Gastrocnemius medialis (tissue), 4 donors: ENCODE data around the gene RC3H1.

Experiments used
- POLR2A ChIP-seq, 2 donors: fragments of 450-650 bp; IDR thresholded peaks; one replicate each; pipeline ENCODE4 v1.6.1; 2017; ENCODE audit warnings: antibody characterized with exemption in 2 of 2, mild to moderate bottlenecking in 2 of 2, moderate library complexity in 2 of 2
- TF ChIP-seq, protein P1 (sequence below), 5 experiments: fragments of 450-650 bp in 3 of 5; fragments of 200-600 bp in 2 of 5; sonication (generic) in 2 of 5; IDR thresholded peaks in 4 of 5; conservative IDR thresholded peaks in 1 of 5; 1 replicate in 4 of 5; 2 replicates in 1 of 5; pipeline ENCODE4 v1.5.1; 2016 to 2019; ENCODE audit warnings: antibody characterized with exemption in 5 of 5, mild to moderate bottlenecking in 3 of 5, moderate library complexity in 3 of 5

DNA sequence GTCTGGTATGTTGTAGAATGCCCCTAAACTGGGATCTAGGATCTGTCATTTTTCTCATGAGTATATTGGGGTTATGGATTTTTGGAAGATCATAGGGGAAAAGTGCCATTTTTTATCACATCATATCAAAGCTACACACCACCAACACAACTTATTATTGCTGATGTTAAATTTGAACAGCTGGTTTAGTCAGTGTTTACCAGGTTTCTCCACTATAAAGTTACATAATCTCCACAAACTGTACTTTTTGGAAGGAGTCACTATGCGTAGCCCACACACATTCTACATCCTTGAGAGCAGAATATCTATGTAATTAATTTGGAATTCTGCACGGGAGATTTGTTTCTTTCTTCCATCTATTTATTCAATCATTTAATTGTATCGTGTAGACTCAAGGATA is 35.2 kb downstream of the RC3H1 start:
- TF ChIP-seq, protein P1, sequence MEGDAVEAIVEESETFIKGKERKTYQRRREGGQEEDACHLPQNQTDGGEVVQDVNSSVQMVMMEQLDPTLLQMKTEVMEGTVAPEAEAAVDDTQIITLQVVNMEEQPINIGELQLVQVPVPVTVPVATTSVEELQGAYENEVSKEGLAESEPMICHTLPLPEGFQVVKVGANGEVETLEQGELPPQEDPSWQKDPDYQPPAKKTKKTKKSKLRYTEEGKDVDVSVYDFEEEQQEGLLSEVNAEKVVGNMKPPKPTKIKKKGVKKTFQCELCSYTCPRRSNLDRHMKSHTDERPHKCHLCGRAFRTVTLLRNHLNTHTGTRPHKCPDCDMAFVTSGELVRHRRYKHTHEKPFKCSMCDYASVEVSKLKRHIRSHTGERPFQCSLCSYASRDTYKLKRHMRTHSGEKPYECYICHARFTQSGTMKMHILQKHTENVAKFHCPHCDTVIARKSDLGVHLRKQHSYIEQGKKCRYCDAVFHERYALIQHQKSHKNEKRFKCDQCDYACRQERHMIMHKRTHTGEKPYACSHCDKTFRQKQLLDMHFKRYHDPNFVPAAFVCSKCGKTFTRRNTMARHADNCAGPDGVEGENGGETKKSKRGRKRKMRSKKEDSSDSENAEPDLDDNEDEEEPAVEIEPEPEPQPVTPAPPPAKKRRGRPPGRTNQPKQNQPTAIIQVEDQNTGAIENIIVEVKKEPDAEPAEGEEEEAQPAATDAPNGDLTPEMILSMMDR (IDR thresholded peaks at IDR 0.05 in 4 of 5, conservative IDR thresholded peaks at IDR 0.05 in 1 of 5) = no peak
- TF ChIP-seq POLR2A (IDR thresholded peaks at IDR 0.05) = no peak
